HCT116 (cell line): ENCODE results near the gene ARFGAP3. TPM values are rescaled to one million over a fixed set of nuclear protein-coding genes. Genes with fewer than 3 reads are reported as not detected.

Experiments
- ATAC-seq: fragments of 200-7000 bp; cut with Tn5 transposase; 2 replicates; pipeline ENCODE4 v1.9.1; 2020; ENCODE audit warnings: mild to moderate bottlenecking, moderate library complexity
- BruUV-seq: library from RNA; stranded (reverse); fragments of 400-500 nt; replicated peaks from 2 replicates; lab custom pipeline; 2021; lab: Mats Ljungman, UMichigan
- CTCF ChIA-PET: fragments of 300-600 bp; sonication (Branson Sonifier 250); formaldehyde crosslinking; loops from one replicate; lab custom pipeline; 2021; ENCODE audit warnings: antibody characterized with exemption; lab: Charles Lee
- POLR2A ChIA-PET: fragments of 300-600, 350-600 bp; sonication (Branson Sonifier 250); formaldehyde crosslinking; loops from one replicate; lab custom pipeline; 2021; ENCODE audit warnings: antibody characterized with exemption; lab: Charles Lee
- RAD21 ChIA-PET, 2 experiments: fragments of 300-600 bp; sonication (Branson Sonifier 250); formaldehyde crosslinking; loops; one replicate each; lab custom pipeline; 2023; ENCODE audit warnings: low total read pairs in 2 of 2; ENCODE audit not compliant: uncharacterized antibody in 2 of 2, unreplicated experiment in 2 of 2, low non-redundant PET in 1 of 2; lab: Charles Lee
- DNase-seq: peaks from one replicate; pipeline ENCODE4 v3.0.0-alpha.2; 2010; ENCODE audit warnings: low read depth, low spot score
- H2AFZ ChIP-seq: fragments of 200-600 bp; shearing (Covaris generic), sonication (generic); 2 replicates; pipeline ENCODE4 v1.6.1; 2017; ENCODE audit warnings: low read depth, mixed run types, mixed read lengths, antibody characterized with exemption, low read length; ENCODE audit not compliant: poor library complexity, severe bottlenecking
- H3K27ac ChIP-seq: 2 replicates; pipeline ENCODE4 v1.5.1; 2012; ENCODE audit warnings: low read depth, low read length
- H3K27me3 ChIP-seq: fragments of 200-600 bp; sonication (generic); 2 replicates; pipeline ENCODE4 v1.6.1; 2016; ENCODE audit warnings: mixed run types, low read length, mixed read lengths; ENCODE audit not compliant: insufficient read depth
- H3K36me3 ChIP-seq, 2 experiments: fragments of 200-500 bp in 1 of 2; fragments of 200-600 bp in 1 of 2; sonication (Bioruptor generic) in 1 of 2; sonication (generic) in 1 of 2; 2 replicates each; pipeline versions ENCODE4 v1.5.1 to v1.6.1; 2014 to 2016; ENCODE audit warnings: low read length in 2 of 2, inconsistent platforms in 1 of 2, mixed read lengths in 1 of 2, mixed run types in 1 of 2; ENCODE audit not compliant: insufficient read depth in 2 of 2, control insufficient read depth in 1 of 2
- H3K4me1 ChIP-seq, 2 experiments: fragments of 200-600 bp in 1 of 2; sonication (generic) in 1 of 2; 2 replicates each; pipeline versions ENCODE4 v1.5.1 to v1.6.1; 2012 to 2017; ENCODE audit warnings: low read length in 2 of 2, inconsistent platforms in 1 of 2, mild to moderate bottlenecking in 1 of 2, mixed read lengths in 1 of 2, mixed run types in 1 of 2, moderate library complexity in 1 of 2; ENCODE audit not compliant: insufficient read depth in 2 of 2, control insufficient read depth in 1 of 2
- H3K4me2 ChIP-seq: fragments of 200-600 bp; sonication (generic); 2 replicates; pipeline ENCODE4 v1.6.1; 2017; ENCODE audit warnings: mixed run types, low read length, mixed read lengths
- H3K4me3 ChIP-seq, 2 experiments: fragments of 200-600 bp in 1 of 2; sonication (generic) in 1 of 2; replicated peaks in 1 of 2; 2 replicates each; pipeline ENCODE4 v1.5.1; 2011 to 2016; ENCODE audit warnings: low read length in 2 of 2, control low read depth in 1 of 2, low read depth in 1 of 2, mild to moderate bottlenecking in 1 of 2, mixed read lengths in 1 of 2, mixed run types in 1 of 2
- H3K79me2 ChIP-seq: fragments of 200-600 bp; sonication (generic); 2 replicates; pipeline ENCODE4 v1.6.1; 2017; ENCODE audit warnings: mild to moderate bottlenecking, mixed run types, low read length, moderate library complexity, mixed read lengths; ENCODE audit not compliant: insufficient read depth
- H3K9ac ChIP-seq: fragments of 200-600 bp; sonication (generic); 2 replicates; pipeline ENCODE4 v1.6.1; 2016; ENCODE audit warnings: low read length, mixed read lengths
- H3K9me2 ChIP-seq: fragments of 200-600 bp; sonication (generic), shearing (Covaris generic); 2 replicates; pipeline ENCODE4 v1.6.1; 2017; ENCODE audit warnings: mixed run types, mild to moderate bottlenecking, moderate library complexity; ENCODE audit not compliant: insufficient read depth
- H3K9me3 ChIP-seq, 2 experiments: fragments of 200-500 bp in 1 of 2; fragments of 200-600 bp in 1 of 2; sonication (Bioruptor generic) in 1 of 2; sonication (generic) in 1 of 2; 2 replicates each; pipeline ENCODE4 v1.6.1; 2014 to 2017; ENCODE audit warnings: low read length in 2 of 2, mixed read lengths in 2 of 2, inconsistent platforms in 1 of 2, low read depth in 1 of 2, mild to moderate bottlenecking in 1 of 2, mixed run types in 1 of 2, moderate library complexity in 1 of 2; ENCODE audit not compliant: control insufficient read depth in 1 of 2, insufficient read depth in 1 of 2
- H4K20me1 ChIP-seq: fragments of 200-600 bp; sonication (generic), shearing (Covaris generic); 2 replicates; pipeline ENCODE4 v1.6.1; 2017; ENCODE audit warnings: mixed run types, mild to moderate bottlenecking, moderate library complexity; ENCODE audit not compliant: insufficient read depth
- CBX3 ChIP-seq: IDR thresholded peaks from 2 replicates; pipeline ENCODE4 v1.6.1; 2012; ENCODE audit warnings: low read depth
- CEBPB ChIP-seq: IDR thresholded peaks from 2 replicates; pipeline ENCODE4 v1.6.1; 2012; ENCODE audit warnings: low read depth
- ELF1 ChIP-seq: IDR thresholded peaks from 2 replicates; pipeline ENCODE4 v1.6.1; 2012; ENCODE audit warnings: low read depth, borderline replicate concordance
- EZH2 ChIP-seq: fragments of 200-600 bp; sonication (generic); IDR thresholded peaks from 2 replicates; pipeline ENCODE4 v1.6.1; 2017; ENCODE audit warnings: antibody characterized with exemption, mixed run types
- EZH2phosphoT487 ChIP-seq: fragments of 200-600 bp; IDR thresholded peaks from 2 replicates; pipeline ENCODE4 v1.6.1; 2018; ENCODE audit warnings: antibody characterized with exemption, borderline replicate concordance
- JUND ChIP-seq: IDR thresholded peaks from 2 replicates; pipeline ENCODE4 v1.6.1; 2012
- MAX ChIP-seq: IDR thresholded peaks from 2 replicates; pipeline ENCODE4 v1.6.1; 2012
- POLR2AphosphoS5 ChIP-seq: IDR thresholded peaks from 2 replicates; pipeline ENCODE4 v1.6.1; 2011; ENCODE audit warnings: mild to moderate bottlenecking, low read depth, low read length, moderate library complexity
- RAD21 ChIP-seq: IDR thresholded peaks from 2 replicates; pipeline ENCODE4 v1.6.1; 2012; ENCODE audit warnings: low read depth, mild to moderate bottlenecking
- SIN3A ChIP-seq: IDR thresholded peaks from 2 replicates; pipeline ENCODE4 v1.6.1; 2012; ENCODE audit warnings: low read depth
- SP1 ChIP-seq: IDR thresholded peaks from 2 replicates; pipeline ENCODE4 v1.6.1; 2012; ENCODE audit warnings: low read depth
- SRF ChIP-seq: IDR thresholded peaks from 2 replicates; pipeline ENCODE4 v1.6.1; 2012; ENCODE audit warnings: low read depth
- TCF7L2 ChIP-seq: IDR thresholded peaks from 2 replicates; pipeline ENCODE4 v1.7.0; 2011; ENCODE audit warnings: borderline replicate concordance, inconsistent platforms; ENCODE audit not compliant: insufficient read depth, insufficient read length; ENCODE audit errors: extremely low read depth
- YY1 ChIP-seq: IDR thresholded peaks from 2 replicates; pipeline ENCODE4 v1.6.1; 2011; ENCODE audit warnings: low read length, low read depth, moderate library complexity, mild to moderate bottlenecking; ENCODE audit not compliant: insufficient replicate concordance; ENCODE audit errors: extremely low read depth
- ZFX ChIP-seq: fragments of 450-650 bp; IDR thresholded peaks from 2 replicates; pipeline ENCODE4 v1.6.1; 2017
- ZNF274 ChIP-seq: fragments of 200-500 bp; sonication (Bioruptor generic); IDR thresholded peaks from 2 replicates; pipeline ENCODE4 v1.6.1; 2014; ENCODE audit warnings: mild to moderate bottlenecking, low read depth, low read length, inconsistent platforms
- intact Hi-C: fragments of 100-400 bp; cut with micrococcal nuclease; formaldehyde crosslinking; loops from 2 replicates; pipeline ENCODE4 v1.10.0; 2022
- total RNA-seq: library from RNA; stranded (reverse); gene quantifications from one replicate; pipeline ENCODE4 v1.2.1, GENCODE V29; 2021; ENCODE audit not compliant: unreplicated experiment
- TF ChIP-seq, protein P1 (sequence below): IDR thresholded peaks from 2 replicates; pipeline ENCODE4 v1.6.1; 2012
- TF ChIP-seq, protein P2 (sequence below): IDR thresholded peaks from 2 replicates; pipeline ENCODE4 v1.6.1; 2011; ENCODE audit warnings: mild to moderate bottlenecking, low read length, moderate library complexity; ENCODE audit not compliant: insufficient replicate concordance; ENCODE audit errors: extremely low read depth

Gene ARFGAP3
- total RNA-seq, 1 experiment from 2014 or later: 15.4 TPM

DNA sequence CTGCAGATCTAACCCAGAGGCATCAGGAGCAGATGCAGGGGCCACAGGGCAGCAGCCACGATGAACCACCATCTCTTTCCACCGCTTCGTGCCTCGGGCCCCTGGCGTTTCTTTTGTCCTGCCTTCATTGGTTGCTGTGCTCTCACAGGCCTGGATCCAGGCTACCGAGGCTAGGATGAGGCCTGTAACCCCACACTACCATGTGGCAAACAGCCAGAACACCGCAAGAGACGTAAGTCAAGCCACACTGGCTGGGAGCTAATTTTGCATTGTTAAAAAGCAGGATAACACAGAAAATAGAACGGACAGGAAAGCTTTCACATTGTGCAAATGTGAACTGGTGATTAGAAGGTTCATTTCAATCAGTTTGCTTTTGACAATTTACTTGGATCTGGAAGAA, 15.7 kb upstream of the ARFGAP3 start:
- H3K27ac ChIP-seq: no peak overlapping the region
- no peaks in the 10 kb centered on the region for H3K27me3 ChIP-seq
- no peaks in the 10 kb centered on the region for H3K9me2 ChIP-seq
- DNase-seq (no peak), ATAC-seq (no peak)
- ChIA-PET RAD21 (no interaction called here), POLR2A (no interaction called here), CTCF (no interaction called here)
- no peak overlapping the region for H2AFZ ChIP-seq
- intact Hi-C loops: no loop called here
- TF ChIP-seq SRF (no peak), EZH2phosphoT487 (no peak), SP1 (no peak), TCF7L2 (no peak), ZFX (no peak), CEBPB (no peak), JUND (no peak), SIN3A (no peak), ELF1 (no peak), YY1 (no peak), CBX3 (no peak), ZNF274 (no peak), EZH2 (no peak), RAD21 (no peak), MAX (no peak), POLR2AphosphoS5 (no peak)
- TF ChIP-seq, protein P1, sequence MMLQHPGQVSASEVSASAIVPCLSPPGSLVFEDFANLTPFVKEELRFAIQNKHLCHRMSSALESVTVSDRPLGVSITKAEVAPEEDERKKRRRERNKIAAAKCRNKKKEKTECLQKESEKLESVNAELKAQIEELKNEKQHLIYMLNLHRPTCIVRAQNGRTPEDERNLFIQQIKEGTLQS: no peak
- TF ChIP-seq, protein P2, sequence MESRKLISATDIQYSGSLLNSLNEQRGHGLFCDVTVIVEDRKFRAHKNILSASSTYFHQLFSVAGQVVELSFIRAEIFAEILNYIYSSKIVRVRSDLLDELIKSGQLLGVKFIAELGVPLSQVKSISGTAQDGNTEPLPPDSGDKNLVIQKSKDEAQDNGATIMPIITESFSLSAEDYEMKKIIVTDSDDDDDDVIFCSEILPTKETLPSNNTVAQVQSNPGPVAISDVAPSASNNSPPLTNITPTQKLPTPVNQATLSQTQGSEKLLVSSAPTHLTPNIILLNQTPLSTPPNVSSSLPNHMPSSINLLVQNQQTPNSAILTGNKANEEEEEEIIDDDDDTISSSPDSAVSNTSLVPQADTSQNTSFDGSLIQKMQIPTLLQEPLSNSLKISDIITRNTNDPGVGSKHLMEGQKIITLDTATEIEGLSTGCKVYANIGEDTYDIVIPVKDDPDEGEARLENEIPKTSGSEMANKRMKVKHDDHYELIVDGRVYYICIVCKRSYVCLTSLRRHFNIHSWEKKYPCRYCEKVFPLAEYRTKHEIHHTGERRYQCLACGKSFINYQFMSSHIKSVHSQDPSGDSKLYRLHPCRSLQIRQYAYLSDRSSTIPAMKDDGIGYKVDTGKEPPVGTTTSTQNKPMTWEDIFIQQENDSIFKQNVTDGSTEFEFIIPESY: no peak
- H3K9me3 ChIP-seq: no peaks in the 10 kb centered on the region
- BruUV-seq: no TSS peak
- H3K4me1 ChIP-seq: peaks cover 0 to 8% of the 10 kb centered on the region in 2 experiments; a peak in 2 of 4 replicates
- no peak overlapping the region for H3K4me2 ChIP-seq
- H3K4me3 ChIP-seq: no peak overlapping the region
- no peaks in the 10 kb centered on the region for H3K79me2 ChIP-seq
- no peak overlapping the region for H3K9ac ChIP-seq
- H3K36me3 ChIP-seq: peaks cover 10% of the 10 kb centered on the region in 2 experiments; a peak in 3 of 4 replicates
- H4K20me1 ChIP-seq: no peaks in the 10 kb centered on the region
